Large intestine (tissue), 3 donors: Measurements from ENCODE around the gene ZC3H18. TPM values are rescaled to one million over a fixed set of nuclear protein-coding genes. Genes with fewer than 3 reads are reported as not detected.

Experiments
- DNase-seq, 2 donors: peaks; one replicate each; pipeline versions ENCODE4 v3.0.0 to v3.0.0-alpha.2; 2013
- H3K27ac ChIP-seq: one replicate; pipeline ENCODE4 v1.5.1; 2013; ENCODE audit warnings: low read length
- H3K27me3 ChIP-seq: 2 replicates; pipeline ENCODE4 v1.6.1; 2013; ENCODE audit warnings: low read length; ENCODE audit not compliant: control insufficient read depth, insufficient read depth
- H3K36me3 ChIP-seq: 2 replicates; pipeline ENCODE4 v1.6.1; 2013; ENCODE audit warnings: low read length; ENCODE audit not compliant: control insufficient read depth, insufficient read depth
- H3K4me1 ChIP-seq: one replicate; pipeline ENCODE4 v1.6.1; 2013; ENCODE audit warnings: low read length; ENCODE audit not compliant: control insufficient read depth, insufficient read depth
- H3K4me3 ChIP-seq: one replicate; pipeline ENCODE4 v1.5.1; 2013; ENCODE audit warnings: low read length
- H3K9me3 ChIP-seq: one replicate; pipeline ENCODE4 v1.6.1; 2013; ENCODE audit warnings: mild to moderate bottlenecking, low read depth, low read length, moderate library complexity; ENCODE audit not compliant: control insufficient read depth
- WGBS: methylation state at CpG from one replicate; pipeline ENCODE4 v1.1.5; 2013; ENCODE audit warnings: low lambda C conversion rate; ENCODE audit not compliant: insufficient coverage; 5-methylcytosine and 5-hydroxymethylcytosine counted together
- polyA plus RNA-seq: library from polyadenylated mRNA; unstranded; fragments of 120-200 nt; gene quantifications from one replicate; pipeline ENCODE4 v1.2.1, GENCODE V29; 2013

The ZC3H18 gene
- polyA plus RNA-seq, 1 donor = 34.3 TPM

DNA sequence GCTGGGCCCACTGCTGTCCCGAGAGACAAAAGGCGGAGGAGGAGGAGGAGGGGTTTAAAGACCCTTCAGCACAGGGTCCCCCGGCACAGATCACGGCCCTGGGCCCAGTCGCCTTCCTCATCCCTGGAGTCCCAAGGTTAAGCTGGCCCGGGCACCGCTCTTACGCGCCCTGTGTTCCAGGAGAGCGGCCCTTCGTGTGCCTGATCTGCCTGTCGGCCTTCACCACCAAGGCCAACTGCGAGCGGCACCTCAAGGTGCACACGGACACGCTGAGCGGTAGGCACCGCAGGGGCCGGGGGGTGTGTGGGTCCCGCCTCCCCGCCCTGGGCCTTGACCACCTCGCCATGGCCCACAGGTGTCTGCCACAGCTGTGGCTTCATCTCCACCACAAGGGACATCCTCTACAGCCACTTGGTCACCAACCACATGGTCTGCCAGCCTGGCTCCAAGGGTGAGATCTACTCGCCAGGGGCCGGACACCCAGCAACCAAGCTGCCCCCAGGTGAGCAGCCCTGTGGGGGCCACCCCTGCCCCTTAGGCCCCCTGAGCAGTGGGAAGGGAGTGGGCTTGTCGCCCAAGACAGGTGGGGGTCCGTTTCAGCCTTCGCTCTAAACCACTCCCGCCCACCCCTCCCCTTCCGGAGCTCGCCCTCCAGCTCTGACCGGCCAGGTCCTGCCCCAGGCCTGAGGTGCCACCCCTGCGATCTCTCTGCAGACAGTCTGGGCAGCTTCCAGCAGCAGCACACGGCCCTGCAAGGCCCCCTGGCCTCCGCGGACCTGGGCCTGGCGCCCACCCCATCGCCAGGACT lies 37.6 kb upstream of the ZC3H18 start:
- no peaks in the 10 kb centered on the region for H3K27me3 ChIP-seq

DNA sequence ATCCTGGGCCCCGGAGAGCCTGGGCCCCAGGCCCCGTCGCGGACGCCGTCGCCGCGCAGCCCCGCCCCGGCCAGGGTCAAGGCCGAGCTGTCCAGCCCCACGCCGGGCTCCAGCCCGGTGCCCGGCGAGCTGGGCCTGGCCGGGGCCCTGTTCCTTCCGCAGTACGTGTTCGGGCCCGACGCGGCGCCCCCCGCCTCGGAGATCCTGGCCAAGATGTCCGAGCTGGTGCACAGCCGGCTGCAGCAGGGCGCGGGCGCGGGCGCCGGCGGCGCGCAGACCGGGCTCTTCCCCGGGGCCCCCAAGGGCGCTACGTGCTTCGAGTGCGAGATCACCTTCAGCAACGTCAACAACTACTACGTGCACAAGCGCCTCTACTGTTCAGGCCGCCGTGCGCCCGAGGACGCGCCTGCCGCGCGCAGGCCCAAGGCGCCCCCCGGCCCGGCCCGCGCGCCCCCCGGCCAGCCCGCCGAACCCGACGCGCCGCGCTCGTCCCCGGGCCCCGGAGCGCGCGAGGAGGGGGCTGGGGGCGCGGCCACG lies 36.8 kb upstream of the ZC3H18 start:
- H3K27me3 ChIP-seq = no peaks in the 10 kb centered on the region
- H3K27ac ChIP-seq = no peak overlapping the region
- no peak for DNase-seq
- H3K4me1 ChIP-seq = peaks cover 28% of the 10 kb centered on the region
- H3K36me3 ChIP-seq = peaks cover 51% of the 10 kb centered on the region
- no CpG with 5 or more reads among the region's 79 CpGs for WGBS
- no peak overlapping the region for H3K4me3 ChIP-seq
- H3K9me3 ChIP-seq = no peaks in the 10 kb centered on the region

More for the DNA sequence above, 37.6 kb upstream of the ZC3H18 start:
- H3K4me3 ChIP-seq = no peak overlapping the region
- H3K4me1 ChIP-seq = peaks cover 33% of the 10 kb centered on the region
- WGBS = no CpG with 5 or more reads among the region's 37 CpGs
- DNase-seq = no peak
- H3K36me3 ChIP-seq = peaks cover 59% of the 10 kb centered on the region
- H3K27ac ChIP-seq = no peak overlapping the region
- H3K9me3 ChIP-seq = no peaks in the 10 kb centered on the region

DNA sequence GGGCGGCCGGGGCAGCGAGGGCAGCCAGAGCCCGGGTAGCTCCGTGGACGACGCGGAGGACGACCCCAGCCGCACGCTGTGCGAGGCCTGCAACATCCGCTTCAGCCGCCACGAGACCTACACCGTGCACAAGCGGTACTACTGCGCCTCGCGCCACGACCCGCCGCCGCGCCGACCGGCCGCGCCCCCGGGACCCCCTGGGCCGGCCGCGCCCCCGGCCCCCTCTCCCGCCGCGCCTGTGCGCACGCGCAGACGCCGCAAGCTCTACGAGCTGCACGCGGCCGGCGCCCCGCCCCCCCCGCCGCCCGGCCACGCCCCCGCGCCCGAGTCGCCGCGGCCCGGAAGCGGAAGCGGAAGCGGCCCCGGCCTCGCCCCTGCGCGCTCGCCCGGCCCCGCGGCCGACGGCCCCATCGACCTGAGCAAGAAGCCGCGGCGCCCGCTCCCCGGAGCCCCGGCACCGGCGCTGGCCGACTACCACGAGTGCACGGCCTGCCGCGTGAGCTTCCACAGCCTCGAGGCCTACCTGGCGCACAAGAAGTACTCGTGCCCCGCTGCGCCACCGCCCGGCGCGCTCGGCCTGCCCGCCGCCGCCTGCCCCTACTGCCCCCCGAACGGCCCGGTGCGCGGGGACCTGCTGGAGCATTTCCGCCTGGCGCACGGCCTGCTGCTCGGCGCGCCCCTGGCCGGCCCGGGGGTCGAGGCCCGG lies 36.1 kb upstream of the ZC3H18 start:
- Histone ChIP-seq H3K36me3 (peaks cover 45% of the 10 kb centered on the region), H3K27ac (no peak overlapping the region), H3K9me3 (no peaks in the 10 kb centered on the region), H3K4me1 (peaks cover 25% of the 10 kb centered on the region), H3K4me3 (no peak overlapping the region), H3K27me3 (peaks cover 4% of the 10 kb centered on the region)
- peak in 1 of 2 donors; percentile 35 for DNase-seq
- no CpG with 5 or more reads among the region's 114 CpGs for WGBS

DNA sequence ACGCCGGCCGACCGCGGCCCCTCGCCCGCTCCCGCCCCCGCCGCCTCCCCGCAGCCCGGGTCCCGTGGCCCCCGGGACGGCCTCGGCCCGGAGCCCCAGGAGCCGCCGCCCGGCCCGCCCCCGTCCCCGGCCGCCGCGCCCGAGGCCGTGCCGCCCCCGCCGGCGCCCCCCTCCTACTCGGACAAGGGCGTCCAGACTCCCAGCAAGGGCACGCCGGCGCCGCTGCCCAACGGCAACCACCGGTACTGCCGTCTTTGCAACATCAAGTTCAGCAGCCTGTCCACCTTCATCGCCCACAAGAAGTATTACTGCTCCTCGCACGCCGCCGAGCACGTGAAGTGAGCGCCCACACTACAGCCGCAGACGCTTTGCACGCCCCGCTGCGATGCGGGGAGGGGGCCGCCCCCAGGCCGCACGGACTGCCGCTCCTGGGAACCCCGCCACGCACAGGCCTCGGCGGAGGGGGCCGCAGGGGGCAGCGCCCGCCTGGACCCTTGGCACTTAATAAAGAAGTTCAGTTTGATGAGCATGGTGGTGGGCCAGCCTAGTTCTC lies 35.5 kb upstream of the ZC3H18 start:
- WGBS = 80% methylated on average over 1 of the region's 65 CpGs
- DNase-seq = no peak
- no peak overlapping the region for H3K27ac ChIP-seq
- no peaks in the 10 kb centered on the region for H3K9me3 ChIP-seq
- peaks cover 10% of the 10 kb centered on the region for H3K27me3 ChIP-seq
- peaks cover 25% of the 10 kb centered on the region for H3K4me1 ChIP-seq
- H3K4me3 ChIP-seq = no peak overlapping the region
- H3K36me3 ChIP-seq = peaks cover 39% of the 10 kb centered on the region

DNA sequence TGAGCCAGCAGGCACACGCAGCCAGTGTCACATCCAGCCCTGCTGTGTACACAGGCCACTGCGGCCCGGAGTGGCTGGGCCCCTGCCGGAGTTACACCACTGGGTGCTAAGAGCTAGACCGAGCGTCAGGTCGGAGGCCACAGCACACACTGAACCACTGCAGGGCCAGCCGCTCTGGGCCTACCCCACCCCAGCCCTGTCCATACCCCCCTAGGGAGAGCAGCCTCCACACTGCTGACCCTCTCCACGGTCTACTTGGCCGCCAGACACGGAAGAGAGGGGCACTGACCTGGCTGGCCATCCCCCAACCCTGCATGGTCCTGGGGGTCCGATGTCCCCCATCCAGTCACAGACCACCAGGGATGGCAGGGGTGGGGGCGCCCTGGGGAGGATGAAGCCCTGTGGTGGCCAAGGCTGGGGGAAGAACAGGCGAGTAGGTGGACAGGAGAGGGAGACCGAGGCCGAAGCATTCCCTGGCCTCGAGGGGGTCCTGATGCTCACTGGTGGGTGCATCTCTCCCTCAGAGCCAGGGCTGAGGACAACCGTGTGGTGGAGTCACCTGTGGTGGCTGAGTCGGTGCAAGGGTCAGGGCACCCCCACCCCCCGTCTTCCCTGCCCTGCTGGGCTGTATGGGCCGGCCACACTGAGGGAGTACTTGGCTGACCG lies 34.9 kb upstream of the ZC3H18 start:
- Histone ChIP-seq H3K4me3 (no peak overlapping the region), H3K4me1 (peaks cover 24% of the 10 kb centered on the region), H3K27ac (no peak overlapping the region), H3K36me3 (peaks cover 33% of the 10 kb centered on the region), H3K9me3 (no peaks in the 10 kb centered on the region), H3K27me3 (peaks cover 16% of the 10 kb centered on the region)
- no peak for DNase-seq
- no CpG with 5 or more reads among the region's 22 CpGs for WGBS

DNA sequence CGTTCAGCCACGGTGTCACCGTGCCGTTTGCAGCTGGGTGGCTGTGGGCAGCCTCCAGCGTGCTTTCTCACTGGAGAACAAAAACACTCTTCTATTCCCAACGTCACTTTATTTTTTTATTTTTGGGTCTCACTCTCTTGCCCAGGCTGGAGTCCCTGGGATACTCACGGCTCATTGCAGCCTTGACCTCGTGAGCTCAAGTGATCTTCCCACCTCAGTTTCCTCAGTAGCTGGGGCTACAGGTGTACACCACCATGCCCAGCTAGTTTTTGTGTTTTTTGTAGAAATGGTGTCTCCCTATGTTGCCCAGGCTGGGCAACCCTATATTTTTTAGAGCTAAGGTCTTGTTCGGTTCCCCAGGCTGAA lies 34.4 kb upstream of the ZC3H18 start:
- Histone ChIP-seq H3K4me3 (no peak overlapping the region), H3K36me3 (peaks cover 28% of the 10 kb centered on the region), H3K27ac (no peak overlapping the region), H3K9me3 (no peaks in the 10 kb centered on the region), H3K4me1 (peaks cover 19% of the 10 kb centered on the region), H3K27me3 (peaks cover 19% of the 10 kb centered on the region)
- WGBS = no CpG with 5 or more reads among the region's 9 CpGs
- no peak for DNase-seq

DNA sequence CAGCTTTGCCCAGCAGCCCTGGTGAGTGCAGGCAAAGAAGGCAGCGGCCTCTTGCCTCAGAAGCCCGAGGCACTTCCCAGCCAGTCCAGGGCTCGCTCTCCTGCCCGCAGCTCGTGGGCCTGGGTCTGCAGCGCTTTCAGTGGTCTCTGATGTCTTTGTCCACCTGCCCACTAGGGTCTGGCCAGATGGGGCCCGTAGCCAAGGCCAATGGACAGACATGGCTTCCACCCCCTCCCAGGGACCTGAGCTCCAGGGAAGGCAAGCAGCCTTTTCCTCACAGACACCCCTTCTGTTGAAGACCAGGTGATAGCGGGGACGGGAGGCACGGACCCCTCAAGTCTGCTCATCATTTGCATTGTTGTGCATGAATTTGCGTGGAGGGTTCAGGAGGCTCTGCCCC lies 33.7 kb upstream of the ZC3H18 start:
- no peak for DNase-seq
- peaks cover 25% of the 10 kb centered on the region for H3K36me3 ChIP-seq

DNA sequence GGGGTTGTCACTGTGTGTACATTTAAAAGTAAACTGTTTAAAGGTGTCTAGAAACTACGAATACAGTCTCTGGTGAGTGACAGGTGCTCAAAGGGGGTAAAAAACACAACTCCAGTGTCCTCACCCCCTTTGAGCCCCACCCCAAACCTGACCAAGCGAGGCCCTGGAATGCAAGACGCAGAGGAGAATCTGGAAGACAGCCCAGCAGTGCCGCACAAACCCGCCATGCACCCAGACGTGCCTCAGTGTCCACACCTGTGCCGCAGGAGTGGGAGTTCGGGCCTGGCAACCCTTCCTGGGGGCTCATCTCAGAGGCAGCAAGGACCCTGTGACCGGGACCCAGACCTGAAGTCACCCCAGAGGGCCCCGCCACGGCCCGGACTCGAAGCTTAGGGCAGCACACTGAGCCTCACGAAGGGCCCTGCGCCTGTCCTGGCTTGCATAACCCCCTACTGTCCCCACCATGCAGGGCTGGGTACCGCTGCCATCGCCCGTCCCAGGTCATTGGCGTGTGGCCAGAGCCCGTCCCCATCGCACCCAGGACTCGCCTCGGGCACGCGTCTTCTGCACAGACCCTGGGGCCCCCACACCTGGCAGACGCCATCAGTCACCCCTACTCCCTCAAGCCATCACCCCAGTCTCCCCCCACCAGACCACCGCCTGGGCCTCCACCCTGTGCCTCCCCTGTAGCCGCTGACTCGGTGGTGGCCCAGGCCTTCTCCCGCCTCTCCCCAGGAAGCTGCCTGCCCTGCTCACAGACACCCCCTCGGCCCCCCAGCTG lies 33.0 kb upstream of the ZC3H18 start:
- Histone ChIP-seq H3K4me3 (no peak overlapping the region), H3K4me1 (peaks cover 12% of the 10 kb centered on the region), H3K9me3 (no peaks in the 10 kb centered on the region), H3K27me3 (peaks cover 19% of the 10 kb centered on the region), H3K27ac (no peak overlapping the region), H3K36me3 (peaks cover 25% of the 10 kb centered on the region)
- DNase-seq = no peak
- WGBS = no CpG with 5 or more reads among the region's 31 CpGs

More for the DNA sequence above, 33.7 kb upstream of the ZC3H18 start:
- H3K27me3 ChIP-seq = peaks cover 19% of the 10 kb centered on the region
- H3K27ac ChIP-seq = no peak overlapping the region
- WGBS = no CpG with 5 or more reads among the region's 11 CpGs
- H3K9me3 ChIP-seq = no peaks in the 10 kb centered on the region
- no peak overlapping the region for H3K4me3 ChIP-seq
- peaks cover 14% of the 10 kb centered on the region for H3K4me1 ChIP-seq

DNA sequence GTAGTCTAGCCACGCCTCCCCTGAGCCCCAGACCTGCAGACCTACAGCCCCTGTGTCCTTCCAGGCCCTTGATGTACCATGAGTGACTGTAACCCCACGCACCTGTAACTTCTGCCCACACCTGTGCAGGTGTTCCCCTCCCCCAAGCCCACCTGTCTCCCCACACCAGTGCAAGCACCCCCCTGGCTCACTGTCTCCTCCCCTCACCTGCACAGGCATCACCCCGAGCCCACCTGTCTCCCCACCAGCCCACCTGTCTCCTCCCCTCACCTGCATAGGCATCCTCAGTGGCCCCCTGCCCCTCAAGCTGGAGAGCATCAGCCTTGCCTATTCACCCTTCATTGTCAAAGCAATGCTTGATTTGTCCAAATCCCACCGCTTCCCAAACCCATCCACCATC lies 32.3 kb upstream of the ZC3H18 start:
- peaks cover 7% of the 10 kb centered on the region for H3K9me3 ChIP-seq
- peaks cover 12% of the 10 kb centered on the region for H3K4me1 ChIP-seq
- peaks cover 19% of the 10 kb centered on the region for H3K36me3 ChIP-seq
- WGBS = no CpG with 5 or more reads among the region's 4 CpGs
- no peak overlapping the region for H3K4me3 ChIP-seq
- DNase-seq = no peak
- H3K27me3 ChIP-seq = peaks cover 19% of the 10 kb centered on the region
- H3K27ac ChIP-seq = no peak overlapping the region
